ENCODE measurements around the gene NLRX1. TPM values are rescaled to one million over a fixed set of nuclear protein-coding genes. Genes with fewer than 3 reads are reported as not detected.
"Not testable (repeated sequence)": the region's sequence is repeated elsewhere in the genome, so short reads cannot be mapped to it uniquely, and the experiment has no call there.

NLRX1 gene
- total RNA-seq, 6 experiments from 2014 or later, result 8.1 to 13.2 (median 10.9) TPM

GRCh38 chr11:119189393-119189792 lies 20.9 kb downstream of the NLRX1 start:
- Histone ChIP-seq H3K4me3 (no peak overlapping the region), H3K9me3 (no peaks in the 10 kb centered on the region), H3K36me3 (no peaks in the 10 kb centered on the region), H3K4me1 (no peaks in the 10 kb centered on the region), H3K27ac (no peak overlapping the region), H3K27me3 (no peaks in the 10 kb centered on the region)
- TF ChIP-seq CTCF (IDR thresholded peaks at IDR 0.05) (no peak), POLR2A (IDR thresholded peaks at IDR 0.05) (no peak)
- intact Hi-C loops (cut with DNase I), result no loop called here
- DNase-seq, result no peak
- no peak for ATAC-seq
- WGBS (ENCODE audit: insufficient coverage, low coverage, low lambda C conversion rate, missing lambda C conversion rate), result no CpG with 5 or more reads among the region's 4 CpGs

GRCh38 chr11:119190531-119190930 lies 22.0 kb downstream of the NLRX1 start:
- intact Hi-C loops (cut with DNase I), result no loop called here

GRCh38 chr11:119191265-119191664 lies 22.7 kb downstream of the NLRX1 start:
- H3K4me1 ChIP-seq; H3K27me3 ChIP-seq; H3K9me3 ChIP-seq; H3K36me3 ChIP-seq; H3K4me3 ChIP-seq; intact Hi-C loops (cut with DNase I); DNase-seq; H3K27ac ChIP-seq: not testable (repeated sequence)
- peak in 1 of 4 donors; percentile 28 for ATAC-seq
- WGBS (ENCODE audit: insufficient coverage, low coverage, low lambda C conversion rate, missing lambda C conversion rate), result 81% methylated on average over 4 of the region's 14 CpGs

More at GRCh38 chr11:119190531-119190930, 22.0 kb downstream of the NLRX1 start:
- H3K4me3 ChIP-seq, result no peak overlapping the region
- H3K27ac ChIP-seq, result no peak overlapping the region
- no peaks in the 10 kb centered on the region for H3K4me1 ChIP-seq
- ATAC-seq (no peak), DNase-seq (no peak)
- no peaks in the 10 kb centered on the region for H3K9me3 ChIP-seq
- H3K36me3 ChIP-seq, result no peaks in the 10 kb centered on the region
- TF ChIP-seq POLR2A (IDR thresholded peaks at IDR 0.05), result no peak
- no peak for TF ChIP-seq CTCF (IDR thresholded peaks at IDR 0.05)
- H3K27me3 ChIP-seq, result no peaks in the 10 kb centered on the region
- no CpG with 5 or more reads among the region's 9 CpGs for whole genome bisulfite sequencing (ENCODE audit: insufficient coverage, low coverage, low lambda C conversion rate, missing lambda C conversion rate)

GRCh38 chr11:119192111-119192510 lies 23.6 kb downstream of the NLRX1 start:
- H3K27ac ChIP-seq, result no peak overlapping the region
- TF ChIP-seq POLR2A (IDR thresholded peaks at IDR 0.05) (no peak), CTCF (IDR thresholded peaks at IDR 0.05) (no peak)
- H3K4me3 ChIP-seq, result no peak overlapping the region
- H3K27me3 ChIP-seq, result no peaks in the 10 kb centered on the region
- H3K4me1 ChIP-seq, result no peaks in the 10 kb centered on the region
- intact Hi-C loops (cut with DNase I), result no loop called here
- H3K9me3 ChIP-seq, result no peaks in the 10 kb centered on the region
- WGBS (ENCODE audit: insufficient coverage, low coverage, low lambda C conversion rate, missing lambda C conversion rate), result 69% methylated on average over 3 of the region's 3 CpGs
- no peaks in the 10 kb centered on the region for H3K36me3 ChIP-seq
- no peak for DNase-seq
- no peak for ATAC-seq

- TF ChIP-seq POLR2A (IDR thresholded peaks at IDR 0.05), result no peak
- TF ChIP-seq CTCF (IDR thresholded peaks at IDR 0.05), result no peak
- H3K27me3 ChIP-seq, result no peaks in the 10 kb centered on the region
- no peaks in the 10 kb centered on the region for H3K4me1 ChIP-seq
- ATAC-seq (no peak), DNase-seq (no peak)
- no peaks in the 10 kb centered on the region for H3K9me3 ChIP-seq
- intact Hi-C loops (cut with DNase I), result no loop called here
- H3K27ac ChIP-seq, result no peak overlapping the region
- H3K4me3 ChIP-seq, result no peak overlapping the region
- 100% methylated on average over 1 of the region's 5 CpGs for WGBS (ENCODE audit: insufficient coverage, low coverage, low lambda C conversion rate, missing lambda C conversion rate)
- no peaks in the 10 kb centered on the region for H3K36me3 ChIP-seq
Measured at GRCh38 chr11:119193001-119193400, 24.5 kb downstream of the NLRX1 start.

All from right lobe of liver (tissue), 6 donors.